GM19240 (cell line): ENCODE measurements around the gene CCNY.
"Not testable (repeated sequence)": the region's sequence is repeated elsewhere in the genome, so short reads cannot be mapped to it uniquely, and the experiment has no call there.

Experiments used
- DNase-seq: peaks from one replicate; pipeline ENCODE4 v3.0.0; 2011; ENCODE audit warnings: low spot score; ENCODE audit not compliant: insufficient read length

Gene CCNY

DNA sequence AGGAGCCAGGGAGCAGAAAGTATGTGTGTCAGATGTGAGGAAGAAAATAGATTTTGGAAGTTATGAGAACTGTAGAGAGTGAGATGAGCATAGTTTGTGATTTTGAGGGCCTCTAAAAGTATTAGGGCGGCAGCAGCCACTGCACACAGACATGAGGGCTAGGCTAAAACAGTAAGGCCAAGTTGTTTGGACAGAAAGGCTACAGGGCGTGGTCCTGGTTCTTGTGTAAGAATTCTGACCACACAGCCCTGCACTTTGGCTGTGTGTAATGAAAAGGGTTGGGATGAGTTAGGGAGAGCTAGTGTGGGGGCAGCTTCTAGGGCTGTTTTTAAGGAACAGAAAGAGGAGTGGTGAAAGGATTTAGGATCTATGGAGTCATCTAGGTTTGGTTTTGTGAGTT, 67.8 kb downstream of the CCNY start:
- not testable (repeated sequence) for DNase-seq

DNA sequence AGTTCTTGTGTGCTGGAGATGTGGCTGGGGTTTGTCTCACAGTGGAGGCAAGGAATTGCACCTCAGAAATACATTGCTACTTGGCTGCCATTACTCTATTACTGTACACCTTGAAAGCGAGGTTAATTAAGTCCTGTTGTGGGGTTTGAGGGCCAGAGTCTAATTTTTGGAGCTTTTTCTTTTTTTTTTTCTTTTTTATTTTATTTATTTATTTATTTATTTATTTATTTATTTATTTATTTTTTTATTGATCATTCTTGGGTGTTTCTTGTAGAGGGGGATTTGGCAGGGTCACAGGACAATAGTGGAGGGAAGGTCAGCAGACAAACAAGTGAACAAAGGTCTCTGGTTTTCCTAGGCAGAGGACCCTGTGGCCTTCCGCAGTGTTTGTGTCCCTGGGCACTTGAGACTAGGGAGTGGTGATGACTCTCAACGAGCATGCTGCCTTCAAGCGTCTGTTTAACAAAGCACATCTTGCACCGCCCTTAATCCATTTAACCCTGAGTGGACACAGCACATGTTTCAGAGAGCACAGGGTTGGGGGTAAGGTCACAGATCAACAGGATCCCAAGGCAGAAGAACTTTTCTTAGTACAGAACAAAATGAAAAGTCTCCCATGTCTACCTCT, 69.8 kb downstream of the CCNY start:
- not testable (repeated sequence) for DNase-seq

DNA sequence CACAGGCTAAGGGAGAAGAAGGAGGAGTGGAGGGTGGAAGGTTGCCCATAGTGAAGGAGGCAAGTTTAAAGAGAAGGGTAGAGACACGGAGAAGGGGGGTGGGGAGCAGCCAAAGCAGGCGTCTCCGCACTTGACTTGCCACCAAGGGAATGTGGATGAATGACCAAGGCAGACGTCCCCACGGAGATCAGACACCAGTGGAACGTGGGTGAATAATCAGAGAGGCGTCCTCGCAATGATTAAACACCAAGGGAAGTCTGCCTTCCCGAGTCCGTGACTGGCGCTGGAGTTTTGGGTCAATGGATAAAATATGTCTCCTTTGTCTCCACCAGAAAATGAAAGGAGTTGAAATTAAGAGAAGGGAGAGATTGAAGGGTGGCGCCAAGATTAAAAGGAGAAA, 71.4 kb downstream of the CCNY start:
- not testable (repeated sequence) for DNase-seq

DNA sequence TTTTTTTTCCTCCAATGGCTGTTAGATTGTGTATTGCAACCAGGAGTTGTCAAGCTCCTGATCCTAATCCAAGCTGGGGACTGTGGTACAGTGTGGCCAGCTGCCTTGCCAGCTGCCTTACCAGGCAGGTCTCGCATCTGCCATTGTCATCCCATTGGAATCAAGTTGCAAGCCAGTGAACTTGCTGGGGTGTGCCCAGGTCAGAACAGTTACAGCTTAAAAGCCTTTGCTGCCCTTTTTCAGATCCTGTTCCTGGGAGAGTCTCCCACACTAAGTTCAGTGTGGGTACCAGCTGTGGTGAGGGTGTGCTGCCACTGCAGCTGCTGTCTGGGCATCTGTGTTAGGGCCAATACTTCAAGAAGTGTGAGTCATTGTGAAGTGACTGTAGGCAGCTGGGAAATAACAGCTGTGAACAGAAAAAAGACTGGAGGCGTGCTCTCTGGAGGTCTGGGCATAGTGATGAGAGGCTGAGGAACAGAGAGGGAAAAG, 72.8 kb downstream of the CCNY start:
- no peak for DNase-seq

DNA sequence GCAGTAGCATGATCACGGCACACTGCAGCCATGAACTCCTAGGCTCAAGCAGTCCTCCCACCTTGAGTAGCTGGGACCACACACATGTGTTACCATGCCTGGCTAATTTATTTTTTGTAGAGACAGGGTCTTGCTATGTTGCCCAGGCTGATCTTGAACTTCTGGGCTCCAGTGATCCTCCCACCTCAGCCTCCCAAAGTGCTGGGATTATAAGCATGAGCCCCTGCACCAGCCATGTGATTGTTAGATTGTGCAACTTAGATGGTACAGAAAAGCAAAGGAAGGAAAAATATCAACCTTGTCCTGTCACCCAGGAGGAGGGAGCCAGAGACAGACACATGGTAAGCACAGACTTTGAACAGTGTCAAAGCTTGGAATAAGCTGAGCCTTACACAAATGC, 73.5 kb downstream of the CCNY start:
- DNase-seq, result no peak

DNA sequence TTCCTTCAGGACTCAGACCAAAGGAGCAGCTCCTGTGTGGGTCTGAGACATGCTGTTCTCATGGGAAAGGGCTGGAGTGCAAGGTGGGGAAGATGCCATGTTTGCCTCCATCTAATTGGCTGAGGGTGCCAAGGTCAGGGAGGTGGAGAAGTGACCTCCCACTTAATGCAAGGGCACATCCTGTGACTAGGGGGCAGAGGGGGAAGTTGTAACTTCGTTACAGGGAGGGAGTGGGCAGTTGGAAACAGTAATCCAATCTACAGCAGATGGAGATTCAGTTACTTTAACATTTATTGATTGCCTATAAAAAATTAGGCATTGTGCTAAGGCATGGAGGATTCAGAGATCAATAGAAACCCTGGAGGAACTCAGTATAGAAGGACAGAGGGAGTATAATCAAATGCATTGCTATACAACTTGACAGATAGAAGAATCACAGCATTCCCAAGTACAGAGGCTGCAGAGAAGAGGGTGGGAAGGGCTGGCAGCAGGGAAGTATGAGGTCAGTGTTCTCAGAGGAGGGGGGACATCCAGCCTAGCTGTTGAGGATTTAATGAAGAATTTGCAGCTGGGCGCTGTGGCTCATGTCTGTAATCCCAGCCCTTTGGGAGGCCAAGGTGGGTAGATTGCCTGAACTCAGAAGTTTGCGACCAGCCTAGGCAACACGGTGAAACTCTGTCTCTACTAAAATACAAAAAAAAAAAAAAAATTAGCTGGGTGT, 75.9 kb downstream of the CCNY start:
- no peak for DNase-seq

DNA sequence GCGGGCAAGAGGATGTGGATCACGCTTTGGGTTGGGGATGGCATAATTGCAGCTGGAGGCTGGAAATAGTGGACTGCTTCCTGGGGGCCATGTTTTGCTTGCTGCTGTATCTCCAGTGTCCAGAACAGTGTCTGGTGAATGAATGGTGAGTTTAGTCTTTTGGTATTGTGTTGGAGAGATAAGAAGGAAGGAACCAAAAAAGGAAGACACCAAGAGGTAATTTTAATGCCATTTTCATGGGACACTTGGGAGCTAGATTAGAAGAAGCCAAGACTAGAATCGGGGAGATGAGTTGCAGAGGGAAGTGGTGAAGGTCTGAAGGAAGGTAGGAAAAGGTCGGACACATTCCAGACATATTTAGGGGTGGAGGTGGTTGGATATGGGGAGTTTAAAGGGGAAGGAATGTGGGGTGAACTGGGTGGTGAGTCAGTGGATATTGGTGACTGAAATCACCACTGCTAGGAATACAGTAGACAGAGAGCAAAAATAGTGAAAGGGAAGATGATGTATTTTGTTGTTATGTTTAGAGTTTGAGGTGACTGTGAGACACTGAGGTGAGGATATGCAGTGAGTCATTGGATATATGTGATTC, 76.7 kb downstream of the CCNY start:
- DNase-seq, result no peak

DNA sequence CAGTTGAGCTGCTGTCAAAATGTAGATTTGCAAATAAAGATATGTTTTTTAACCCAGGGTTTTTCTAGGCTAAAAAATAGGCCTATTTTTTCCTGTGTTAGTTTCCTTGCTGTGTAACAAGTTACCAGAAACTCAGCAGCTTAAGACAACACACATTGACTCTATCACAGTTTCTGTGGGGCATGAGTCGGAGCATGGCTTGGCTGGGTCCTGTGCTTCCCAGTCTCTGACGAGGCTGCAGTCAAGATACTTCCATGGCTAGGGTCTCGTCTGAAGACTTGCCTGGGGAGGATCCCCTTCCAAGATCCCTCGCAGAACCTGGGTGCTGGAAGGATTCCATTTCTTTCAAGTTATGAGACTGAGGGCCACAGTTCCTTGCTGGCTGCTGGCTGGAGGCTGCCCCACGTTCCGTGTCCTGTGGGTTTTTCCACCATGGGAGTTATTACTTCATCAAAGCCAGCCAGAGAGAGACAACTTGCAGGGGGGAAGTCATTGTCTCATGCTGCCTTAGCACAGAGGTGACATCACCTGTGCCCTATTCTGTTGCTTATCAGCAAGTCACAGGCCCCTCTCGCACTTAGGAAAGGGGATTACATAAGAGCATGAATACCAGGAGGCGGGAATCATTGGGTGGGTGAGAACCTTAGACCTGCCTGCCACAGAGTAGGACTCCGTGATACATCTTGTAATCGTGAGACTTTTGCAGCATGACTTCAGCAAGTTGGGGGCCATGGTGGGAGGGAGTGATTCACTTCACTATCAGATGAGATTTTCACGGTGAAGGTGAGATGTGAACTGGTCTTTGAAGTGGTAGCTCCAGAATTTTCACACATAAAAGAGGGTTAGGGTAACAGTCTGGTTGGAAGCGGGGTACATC, 77.9 kb downstream of the CCNY start:
- DNase-seq, result no peak

DNA sequence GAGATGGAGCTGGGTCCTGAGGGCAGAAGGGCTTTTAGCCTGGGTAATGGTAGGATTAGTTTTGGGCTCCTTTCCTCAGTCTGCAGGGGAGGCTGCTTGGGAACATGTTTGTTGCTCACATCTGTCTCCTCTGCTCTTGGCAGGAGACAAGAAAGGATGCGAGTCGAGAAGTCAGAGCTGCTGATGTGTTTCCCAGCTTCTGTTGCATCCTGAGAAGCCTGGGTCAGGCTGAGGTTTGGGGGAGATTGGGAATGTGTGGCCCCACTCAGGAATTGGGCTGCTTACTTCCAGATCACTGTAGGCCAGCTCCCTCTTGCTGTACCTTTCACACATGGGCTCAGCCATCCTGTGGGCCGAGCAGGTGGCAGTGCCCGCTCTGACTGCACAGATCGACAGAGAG, 79.2 kb downstream of the CCNY start:
- no peak for DNase-seq

DNA sequence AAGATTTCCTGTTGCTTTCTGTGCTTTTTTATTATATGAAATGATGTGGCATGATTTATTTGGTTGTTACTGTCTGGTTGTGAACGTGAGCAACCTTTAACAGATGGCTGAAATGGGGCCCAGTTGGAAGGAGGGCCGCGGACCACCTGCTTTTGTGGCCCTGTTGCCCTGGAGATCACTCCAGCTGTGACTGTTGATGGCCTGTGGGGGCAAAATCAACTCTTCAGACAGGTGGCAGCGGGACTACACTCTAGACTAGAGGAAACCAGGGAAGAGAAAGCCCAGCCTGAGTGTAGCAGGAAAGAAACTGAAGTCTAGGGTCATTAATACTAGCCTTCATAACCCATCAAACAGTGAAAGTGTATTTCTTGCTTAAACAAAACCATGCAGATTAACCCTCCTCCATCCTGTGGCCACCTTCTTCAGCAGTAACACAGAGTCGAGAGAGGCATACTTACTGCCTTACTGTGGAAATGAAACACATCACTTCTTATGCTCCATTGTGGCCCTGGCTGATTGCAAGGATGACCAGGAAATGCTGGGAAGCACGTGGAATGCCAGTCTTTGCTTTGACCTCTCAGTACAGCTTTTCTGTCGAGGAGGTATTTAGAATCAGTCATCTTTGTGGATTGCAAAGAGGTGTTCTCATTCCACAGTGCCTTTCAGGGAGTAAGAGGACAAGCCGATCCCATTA, 80.5 kb downstream of the CCNY start:
- DNase-seq, result no peak

DNA sequence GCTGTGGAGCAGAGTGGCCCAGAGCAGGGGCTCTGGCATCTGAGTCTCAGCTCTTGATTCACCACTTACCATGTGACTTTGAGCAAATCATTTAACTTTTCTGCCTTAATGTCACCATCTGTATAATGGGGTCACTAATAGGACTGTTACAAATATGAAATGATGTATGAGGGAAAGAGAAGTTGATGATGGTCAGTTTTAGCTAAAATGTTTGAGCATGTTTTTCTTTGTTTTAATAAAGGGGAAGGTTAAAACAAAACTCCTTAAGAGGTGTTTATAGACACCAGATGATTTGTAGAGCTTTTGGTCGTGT, 81.0 kb downstream of the CCNY start:
- no peak for DNase-seq

DNA sequence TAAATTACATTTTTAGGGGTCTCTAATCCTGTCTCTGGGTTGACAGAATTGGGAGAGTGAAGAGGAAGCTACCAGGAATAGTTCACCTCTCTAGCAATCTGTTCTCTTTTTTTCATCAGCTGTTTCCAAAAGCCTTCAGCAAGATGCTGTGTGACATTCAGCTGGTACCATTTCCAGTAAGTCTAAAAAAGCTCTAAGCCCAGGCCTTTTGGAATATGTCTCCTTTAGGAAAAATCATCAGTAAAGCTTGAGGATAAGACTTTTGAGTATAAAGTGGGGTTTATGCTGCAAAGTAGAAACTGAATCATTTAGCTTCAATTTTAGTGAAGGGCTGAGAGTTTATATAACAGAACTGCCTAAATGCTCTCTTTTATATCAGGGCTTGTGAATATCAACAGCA, 81.5 kb downstream of the CCNY start:
- no peak for DNase-seq

DNA sequence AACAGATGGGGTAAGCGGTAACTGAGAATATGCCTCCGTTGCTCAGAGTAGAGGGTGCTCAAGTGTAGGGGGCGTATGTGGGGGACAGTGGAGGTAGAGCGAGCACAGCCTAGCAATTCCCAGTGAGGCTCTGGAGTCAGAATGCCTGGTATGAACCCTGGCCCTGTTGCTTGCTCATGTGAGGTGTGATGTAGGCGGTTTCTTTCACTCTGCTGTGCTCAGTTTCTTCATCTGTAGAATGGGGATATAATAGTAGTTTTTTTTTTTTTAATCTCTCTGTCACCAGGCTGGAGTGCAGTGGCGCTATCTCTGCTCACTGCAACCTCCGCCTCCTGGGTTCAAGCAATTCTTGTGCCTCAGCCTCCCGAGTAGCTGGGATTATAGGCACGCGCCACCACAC, 82.3 kb downstream of the CCNY start:
- not testable (repeated sequence) for DNase-seq

DNA sequence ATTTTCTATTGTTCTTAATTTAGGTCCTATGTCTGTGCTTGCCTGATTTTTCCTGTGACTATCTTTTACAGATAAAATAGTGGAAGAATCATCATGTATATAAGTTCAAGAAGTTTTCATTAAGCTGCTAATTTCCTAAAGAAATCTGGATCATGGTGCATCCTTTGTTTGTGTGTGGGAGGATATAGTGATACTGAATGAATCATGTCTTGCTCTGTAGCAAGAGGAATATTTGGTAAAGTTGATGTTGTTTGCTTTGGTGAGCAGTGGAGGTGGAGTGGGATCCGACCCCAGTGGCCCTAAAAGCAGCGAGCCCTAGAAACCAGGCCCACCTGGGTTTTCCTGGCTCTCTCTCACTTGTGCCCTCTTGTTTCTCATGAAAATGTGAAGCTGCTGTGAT, 83.7 kb downstream of the CCNY start:
- no peak for DNase-seq

DNA sequence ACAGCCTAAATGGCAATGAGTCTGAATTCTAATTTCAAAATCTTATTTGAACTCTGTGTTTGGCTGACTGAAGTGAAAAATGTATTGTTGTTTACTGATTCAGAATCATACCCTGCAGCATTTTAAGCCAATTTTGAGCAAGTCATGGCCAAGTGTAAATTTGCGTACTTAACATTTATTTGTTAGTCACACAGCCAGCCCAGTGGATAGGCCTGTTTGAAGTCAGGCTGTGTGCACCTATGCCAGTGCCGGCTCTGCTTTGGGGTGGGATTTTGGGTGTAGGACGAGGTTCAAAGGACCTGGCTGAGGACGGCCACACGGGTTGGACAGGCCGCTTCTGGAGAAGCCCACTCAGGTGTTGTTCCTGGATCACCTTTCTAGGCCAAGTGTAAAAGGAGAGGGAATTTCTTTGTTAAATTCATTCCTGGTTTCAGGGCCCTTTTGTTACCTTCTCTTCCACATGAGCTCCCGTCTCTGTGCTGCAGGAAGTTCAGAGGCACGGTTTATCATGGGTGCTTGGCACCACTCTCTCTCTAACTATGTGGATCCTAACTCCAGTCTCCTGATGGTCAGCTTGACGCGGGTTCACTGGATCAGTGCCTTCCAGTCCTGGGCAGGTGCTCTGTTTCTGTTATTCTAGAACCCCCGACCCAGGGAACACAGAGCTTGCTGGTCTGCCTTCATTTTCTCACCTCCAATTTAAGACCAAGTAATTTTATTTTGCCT, 84.7 kb downstream of the CCNY start:
- no peak for DNase-seq

DNA sequence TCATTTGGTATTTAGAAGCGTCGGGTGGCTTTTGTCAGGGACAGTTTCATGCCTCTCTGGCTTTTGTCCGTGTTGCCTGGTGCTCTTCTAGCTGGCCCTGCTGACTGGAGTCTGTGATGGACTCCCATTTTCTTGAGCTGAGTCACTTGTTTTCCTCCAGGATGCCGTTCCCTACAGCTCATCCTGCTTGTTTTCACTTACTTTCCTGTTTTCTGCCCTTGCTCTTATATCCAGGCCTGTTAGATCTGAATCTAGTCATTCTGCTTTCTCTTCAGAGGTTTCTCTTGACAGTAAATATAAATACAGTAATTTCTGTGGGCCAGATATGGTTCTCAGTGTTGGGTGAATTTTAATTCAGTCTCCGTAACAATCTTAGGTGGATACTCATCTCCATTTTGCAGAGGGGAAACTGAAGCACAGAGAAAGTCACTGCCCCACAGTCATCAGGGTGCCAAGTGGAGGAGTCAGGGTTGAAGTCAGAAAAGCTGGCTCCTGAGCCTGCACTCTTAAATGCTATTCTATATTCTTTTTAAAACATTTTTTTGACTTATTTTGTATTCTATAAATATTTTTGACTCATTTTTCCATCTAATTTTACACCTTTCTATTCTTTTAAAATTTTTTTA, 85.4 kb downstream of the CCNY start:
- no peak for DNase-seq

DNA sequence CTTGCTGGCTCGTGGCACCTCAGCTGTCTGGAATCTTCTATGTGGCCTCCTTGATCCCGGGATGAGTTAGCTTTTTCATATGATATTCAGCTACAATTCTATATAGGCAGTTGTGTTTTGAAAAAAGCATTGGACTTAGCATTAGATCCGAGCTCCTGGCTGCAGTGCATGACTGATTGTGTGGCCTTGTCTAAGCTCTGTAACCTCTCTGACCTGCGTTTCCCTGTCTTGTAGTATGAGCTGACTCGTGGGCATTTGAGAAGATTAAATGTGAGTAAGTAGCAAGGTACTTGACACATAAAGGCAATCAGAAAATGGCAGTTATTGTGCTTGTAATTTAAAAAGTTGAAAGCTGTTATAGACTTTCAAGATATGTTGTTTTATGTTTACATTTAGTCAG, 85.9 kb downstream of the CCNY start:
- no peak for DNase-seq

DNA sequence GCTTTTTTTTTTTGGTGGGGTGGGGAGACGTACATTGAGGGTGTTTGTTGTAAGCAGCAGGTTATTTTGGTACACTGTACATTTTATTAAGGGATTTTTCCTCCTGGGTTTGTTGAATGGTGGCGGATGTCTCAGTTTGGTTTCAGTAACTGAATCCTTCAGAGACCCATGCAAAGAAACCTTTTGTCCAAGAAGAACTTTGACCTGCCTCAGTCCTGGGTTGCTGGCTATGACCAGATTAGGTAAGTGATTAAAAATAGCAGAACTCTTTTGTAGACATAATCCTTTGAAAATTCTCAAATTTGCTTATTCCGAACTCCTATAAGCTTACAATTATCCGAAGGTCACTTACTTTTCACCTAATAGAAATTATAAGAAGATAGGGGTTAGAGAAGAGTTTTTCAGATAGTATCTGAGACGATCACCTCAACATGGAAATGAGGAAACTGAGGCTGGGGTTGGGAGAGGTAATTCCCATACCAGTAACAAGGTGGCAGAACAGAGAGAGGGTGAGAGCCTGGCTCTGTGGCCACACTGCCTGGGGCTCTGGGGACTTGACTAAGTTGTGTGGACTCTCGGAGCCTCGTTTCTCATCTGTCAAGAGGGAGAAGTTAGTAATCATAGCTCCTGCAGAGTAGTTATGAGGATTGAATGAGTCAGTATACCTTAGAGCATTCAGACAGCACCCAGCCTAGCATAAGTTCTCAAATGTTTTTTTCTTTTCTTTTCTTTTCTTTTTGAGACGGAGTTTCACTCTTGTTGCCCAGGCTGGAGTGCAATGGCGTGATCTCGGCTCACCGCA, 87.4 kb downstream of the CCNY start:
- no peak for DNase-seq

DNA sequence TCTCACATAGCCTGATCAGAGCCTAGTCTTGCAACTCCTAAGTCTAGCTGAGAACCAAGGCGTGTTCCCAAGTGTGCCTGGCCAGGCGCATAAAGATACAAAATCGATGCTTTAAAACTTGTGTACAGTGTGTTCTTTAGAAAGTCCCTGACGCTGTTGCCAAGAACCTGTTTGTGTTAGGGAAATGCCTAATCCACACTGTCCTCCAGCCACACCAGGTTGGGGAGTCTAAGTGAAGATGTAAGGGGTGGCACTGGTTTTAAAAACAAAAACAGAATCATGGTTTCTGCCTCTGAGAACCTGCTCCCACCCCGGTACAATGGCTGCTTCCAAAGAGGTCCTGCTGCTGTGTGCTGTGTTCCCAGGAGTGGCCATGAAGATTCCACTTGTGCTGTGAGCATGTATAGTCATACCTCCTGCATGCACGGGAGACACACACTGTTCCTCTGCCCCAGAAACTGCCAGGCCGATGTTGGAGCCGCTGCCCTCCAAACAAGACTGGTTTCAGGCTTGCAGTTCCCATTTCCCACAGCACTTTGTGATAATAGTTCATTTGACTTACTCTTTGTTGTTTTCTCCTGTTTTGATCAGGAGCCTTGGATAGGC, 88.5 kb downstream of the CCNY start:
- no peak for DNase-seq
